GM23338 (cell line): ENCODE data around the gene RPS19. TPM values are rescaled to one million over a fixed set of nuclear protein-coding genes. Genes with fewer than 3 reads are reported as not detected.

Experiments
- ATAC-seq: fragments of 200-7000 bp; cut with Tn5 transposase; 3 replicates; pipeline ENCODE4 v1.9.1; 2020
- DNase-seq: peaks from one replicate; pipeline ENCODE4 v3.0.0-alpha.2; 2015; ENCODE audit warnings: low spot score
- H2AFZ ChIP-seq: fragments of 200-600 bp; sonication (generic); 2 replicates; pipeline ENCODE4 v1.8.0; 2016; ENCODE audit warnings: antibody characterized with exemption, mild to moderate bottlenecking, moderate library complexity
- H3F3A ChIP-seq: fragments of 200-600 bp; sonication (generic); replicated peaks from 2 replicates; pipeline ENCODE4 v1.8.0; 2017; ENCODE audit warnings: antibody characterized with exemption, mixed run types, low read depth
- H3K27ac ChIP-seq: fragments of 200-600 bp; sonication (generic); 2 replicates; pipeline ENCODE4 v1.6.1; 2016; ENCODE audit warnings: low read depth
- H3K27me3 ChIP-seq: fragments of 200-600 bp; sonication (generic); 2 replicates; pipeline ENCODE4 v1.8.0; 2016; ENCODE audit warnings: mild to moderate bottlenecking, mixed run types, moderate library complexity; ENCODE audit not compliant: insufficient read depth
- H3K36me3 ChIP-seq: fragments of 200-600 bp; sonication (generic); 2 replicates; pipeline ENCODE4 v1.8.0; 2016; ENCODE audit warnings: mild to moderate bottlenecking; ENCODE audit not compliant: insufficient read depth
- H3K4me1 ChIP-seq: fragments of 200-600 bp; sonication (generic); 2 replicates; pipeline ENCODE4 v1.8.0; 2016; ENCODE audit warnings: mild to moderate bottlenecking, moderate library complexity; ENCODE audit not compliant: insufficient read depth
- H3K4me2 ChIP-seq: fragments of 200-600 bp; sonication (generic); 2 replicates; pipeline ENCODE4 v1.7.1; 2017; ENCODE audit warnings: mixed run types
- H3K4me3 ChIP-seq: fragments of 200-600 bp; sonication (generic); 2 replicates; pipeline ENCODE4 v1.6.1; 2016; ENCODE audit warnings: mixed run types
- H3K79me2 ChIP-seq: fragments of 200-600 bp; sonication (generic); replicated peaks from 2 replicates; pipeline ENCODE4 v1.8.0; 2017; ENCODE audit warnings: mild to moderate bottlenecking; ENCODE audit not compliant: insufficient read depth
- H3K9me2 ChIP-seq: fragments of 200-600 bp; sonication (generic); 2 replicates; pipeline ENCODE4 v1.8.0; 2017; ENCODE audit not compliant: insufficient read depth
- H4K20me1 ChIP-seq: fragments of 200-600 bp; sonication (generic); replicated peaks from 2 replicates; pipeline ENCODE4 v1.8.0; 2017; ENCODE audit warnings: mild to moderate bottlenecking; ENCODE audit not compliant: insufficient read depth
- H3K27ac Mint-ChIP-seq: 2 replicates; pipeline ENCODE4 v1.8.0; 2020; ENCODE audit warnings: inconsistent platforms, mild to moderate bottlenecking, moderate library complexity, mixed read lengths
- H3K27me3 Mint-ChIP-seq: 3 replicates; pipeline ENCODE4 v1.8.0; 2022; ENCODE audit warnings: low read depth, mild to moderate bottlenecking, moderate library complexity, mixed read lengths, inconsistent platforms; ENCODE audit not compliant: insufficient read depth, poor library complexity
- H3K36me3 Mint-ChIP-seq: 3 replicates; pipeline ENCODE4 v1.8.0; 2021; ENCODE audit warnings: low read depth, mild to moderate bottlenecking, inconsistent platforms, moderate library complexity, mixed read lengths
- H3K4me1 Mint-ChIP-seq: 3 replicates; pipeline ENCODE4 v1.8.0; 2020; ENCODE audit warnings: mild to moderate bottlenecking, inconsistent platforms, mixed read lengths
- H3K4me3 Mint-ChIP-seq: 3 replicates; pipeline ENCODE4 v1.8.0; 2021; ENCODE audit warnings: moderate library complexity, mild to moderate bottlenecking, inconsistent platforms, mixed read lengths
- H3K9me3 Mint-ChIP-seq: 3 replicates; pipeline ENCODE4 v1.8.0; 2020; ENCODE audit warnings: moderate library complexity, mild to moderate bottlenecking, inconsistent platforms, mixed read lengths
- CREB1 ChIP-seq: fragments of 250-450 bp; sonication (Bioruptor Pico); IDR thresholded peaks from 2 replicates; pipeline ENCODE4 v1.5.0; 2020; ENCODE audit warnings: low read depth, mild to moderate bottlenecking, moderate library complexity
- CTCF ChIP-seq, 2 experiments: fragments of 200-600 bp in 1 of 2; sonication (generic) in 1 of 2; conservative IDR thresholded peaks; 2 replicates each; pipeline versions ENCODE4 v1.5.1 to v1.6.1; 2016 to 2017; ENCODE audit warnings: antibody characterized with exemption in 2 of 2, low read depth in 2 of 2, mild to moderate bottlenecking in 2 of 2, moderate library complexity in 1 of 2
- ETS1 ChIP-seq: IDR thresholded peaks from 2 replicates; pipeline ENCODE4 v1.6.1; 2016; ENCODE audit warnings: antibody characterized with exemption
- EZH2 ChIP-seq: fragments of 200-600 bp; sonication (generic); IDR thresholded peaks from one replicate; pipeline ENCODE4 v1.8.0; 2017; ENCODE audit warnings: antibody characterized with exemption, mild to moderate bottlenecking, low read depth; ENCODE audit not compliant: unreplicated experiment
- EZH2phosphoT487 ChIP-seq: fragments of 200-600 bp; sonication (generic); IDR thresholded peaks from one replicate; pipeline ENCODE4 v1.8.1; 2018; ENCODE audit warnings: antibody characterized with exemption; ENCODE audit not compliant: unreplicated experiment
- JUNB ChIP-seq: IDR thresholded peaks from one replicate; pipeline ENCODE4 v1.6.1; 2016; ENCODE audit warnings: antibody characterized with exemption; ENCODE audit not compliant: unreplicated experiment
- NANOG ChIP-seq: IDR thresholded peaks from 2 replicates; pipeline ENCODE4 v1.6.1; 2016; ENCODE audit warnings: antibody characterized with exemption, borderline replicate concordance
- POLR2AphosphoS5 ChIP-seq: IDR thresholded peaks from 2 replicates; pipeline ENCODE4 v1.6.1; 2016; ENCODE audit warnings: antibody characterized with exemption, low read depth
- REST ChIP-seq: IDR thresholded peaks from one replicate; pipeline ENCODE4 v1.6.1; 2018; ENCODE audit warnings: antibody characterized with exemption; ENCODE audit not compliant: unreplicated experiment
- STAT1 ChIP-seq: IDR thresholded peaks from one replicate; pipeline ENCODE4 v1.6.1; 2016; ENCODE audit warnings: antibody characterized with exemption; ENCODE audit not compliant: unreplicated experiment
- ZNF114 ChIP-seq: fragments of 250-450 bp; sonication (Bioruptor Pico); IDR thresholded peaks from 2 replicates; pipeline ENCODE4 v1.5.0; 2020; ENCODE audit warnings: mild to moderate bottlenecking, moderate library complexity
- ZNF331 ChIP-seq: fragments of 250-450 bp; sonication (Bioruptor Pico); IDR thresholded peaks from 2 replicates; pipeline ENCODE4 v1.5.0; 2020; ENCODE audit warnings: low read depth, mild to moderate bottlenecking, moderate library complexity
- ZNF462 ChIP-seq: fragments of 250-450 bp; sonication (Bioruptor Pico); IDR thresholded peaks from 2 replicates; pipeline ENCODE4 v1.5.0; 2020; ENCODE audit warnings: mild to moderate bottlenecking, moderate library complexity
- polyA plus RNA-seq: library from polyadenylated mRNA; unstranded; fragments of >200 nt; fragmentation: Nextera tagmentation; extraction: Ambion mirVana; gene quantifications from 2 replicates; pipeline ENCODE4 v1.2.1, GENCODE V29; 2016
- total RNA-seq: library from RNA; depleted of rRNA; stranded (reverse); fragments of >200 nt; shearing (Covaris generic); gene quantifications from 2 replicates; pipeline ENCODE4 v1.2.3, GENCODE V29; 2014

RPS19 gene
- total and polyA plus RNA-seq, 2 experiments from 2014 or later, result 1,798 to 4,073 TPM

- H3K9me2 ChIP-seq, result no peaks in the 10 kb centered on the region
- H3K36me3 Mint-ChIP-seq, result peaks cover 53% of the 10 kb centered on the region
- H3K4me2 ChIP-seq, result no peak overlapping the region
- H3K27ac Mint-ChIP-seq, result no peak overlapping the region
- H2AFZ ChIP-seq, result no peak overlapping the region
- no peak for DNase-seq
- H3K9me3 Mint-ChIP-seq, result no peaks in the 10 kb centered on the region; the same call in 2 of the 3 replicates
- H3K27ac ChIP-seq, result no peak overlapping the region
- no peaks in the 10 kb centered on the region for H3K79me2 ChIP-seq
- H3K27me3 ChIP-seq, result no peaks in the 10 kb centered on the region
- H4K20me1 ChIP-seq, result no peaks in the 10 kb centered on the region; the same call in 1 of the 2 replicates
- no peak for ATAC-seq
- no peak for TF ChIP-seq EZH2
- no peak for TF ChIP-seq EZH2phosphoT487
- no peak for TF ChIP-seq ZNF331 (CRISPR knock-in tag)
- no peak for TF ChIP-seq ETS1
- TF ChIP-seq CTCF (conservative IDR thresholded peaks at IDR 0.05; ENCODE audit: low read depth in 2 of 2), result no peak
- TF ChIP-seq JUNB, result no peak
- TF ChIP-seq ZNF462 (CRISPR knock-in tag), result no peak
- no peak for TF ChIP-seq ZNF114 (CRISPR knock-in tag)
- no peak for TF ChIP-seq POLR2AphosphoS5
- TF ChIP-seq CREB1 (CRISPR knock-in tag), result no peak
- TF ChIP-seq STAT1, result no peak
- no peak for TF ChIP-seq NANOG
- no peak for TF ChIP-seq REST
- no peak overlapping the region for H3K4me3 ChIP-seq
- no peaks in the 10 kb centered on the region for H3F3A ChIP-seq
- peaks cover 12% of the 10 kb centered on the region for H3K4me1 Mint-ChIP-seq
- no peaks in the 10 kb centered on the region; the same call in 1 of the 2 replicates for H3K4me1 ChIP-seq
- peaks cover 7% of the 10 kb centered on the region; the same call in 1 of the 2 replicates for H3K36me3 ChIP-seq
- H3K4me3 Mint-ChIP-seq, result no peak overlapping the region
- H3K27me3 Mint-ChIP-seq, result peaks cover 9% of the 10 kb centered on the region
Measured at GRCh38 chr19:41901707-41902360, 41.8 kb downstream of the RPS19 start.
